ENCODE measurements around the gene CAPN10. TPM values are rescaled to one million over a fixed set of nuclear protein-coding genes. Genes with fewer than 3 reads are reported as not detected.

CAPN10 gene
- total RNA-seq, 1 experiment from 2014 or later = 47.4 TPM

DNA sequence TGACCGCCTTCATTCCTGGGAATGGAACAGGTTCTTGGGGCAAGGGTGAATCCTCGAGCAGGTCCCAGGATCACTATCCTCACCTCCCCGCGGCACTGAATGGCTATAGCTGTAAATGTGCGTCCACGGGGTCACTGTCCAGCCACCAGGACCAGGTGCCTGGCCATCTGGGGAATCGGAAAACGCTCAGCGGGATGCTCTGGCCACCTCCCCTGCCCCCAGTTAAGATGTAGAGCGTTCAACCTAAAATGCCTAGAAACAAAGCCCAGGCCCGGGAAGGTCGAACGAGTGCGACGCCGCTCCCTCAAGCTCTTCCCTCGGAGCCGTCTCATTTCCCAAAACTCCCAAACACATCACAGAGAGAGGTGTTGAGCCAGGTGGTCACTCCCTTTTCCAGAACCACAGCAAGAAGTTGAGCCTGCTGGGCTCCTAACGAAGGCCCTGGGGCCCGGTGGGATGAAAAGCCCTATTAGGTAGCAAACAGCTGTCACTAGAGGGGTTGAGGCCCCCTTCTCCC lies 795 bp upstream of the CAPN10 start:
- H3K9ac ChIP-seq (ENCODE audit: extremely low read depth, insufficient read length, low read length) = peak overlapping the region; percentile 81
- no peak overlapping the region for H3K27ac ChIP-seq (ENCODE audit: insufficient read length, low read depth, low read length)
- H2AK5ac ChIP-seq (ENCODE audit: insufficient read length, low read length) = no peak overlapping the region
- H3K27ac Mint-ChIP-seq = peak overlapping the region; percentile 93 to 97 (median 96); a peak in 6 of 7 replicates
- no peak overlapping the region for H4K8ac ChIP-seq (replicated peaks; ENCODE audit: insufficient read length, low read depth, low read length)
- no peak overlapping the region for H4K91ac ChIP-seq (ENCODE audit: insufficient read length, low read depth, low read length)
- H3K79me1 ChIP-seq (ENCODE audit: insufficient read depth, low read depth, low read length, poor library complexity, severe bottlenecking) = peaks cover 5% of the 10 kb centered on the region
- H3K4me2 ChIP-seq (ENCODE audit: insufficient read depth, insufficient read length, low read length) = peak overlapping the region; percentile 77
- peaks cover 2 to 12% (median 5%) of the 10 kb centered on the region in 3 experiments; a peak in 5 of 7 replicates for H3K36me3 Mint-ChIP-seq (ENCODE audit: insufficient read depth in 1 of 3, low read depth in 3 of 3)
- no peak overlapping the region for H3K23ac ChIP-seq (ENCODE audit: insufficient read length, low read depth, low read length)
- H3K27me3 ChIP-seq (ENCODE audit: insufficient read depth, low read length) = no peaks in the 10 kb centered on the region
- no peak for DNase-seq
- H3K4me3 Mint-ChIP-seq = peak overlapping the region; percentile 95 to 97
- H3K18ac ChIP-seq (ENCODE audit: insufficient read length, low read depth, low read length) = no peak overlapping the region
- H3K9me3 Mint-ChIP-seq = peaks cover 0 to 2% of the 10 kb centered on the region in 2 experiments; a peak in 1 of 5 replicates
- no peak overlapping the region for H3K56ac ChIP-seq (ENCODE audit: insufficient read length, low read depth, low read length)
- H3K27me3 Mint-ChIP-seq (ENCODE audit: low read depth) = no peaks in the 10 kb centered on the region; the same call in 1 of the 2 replicates
- H3K4me1 ChIP-seq (ENCODE audit: insufficient read depth, low read length) = peaks cover 12% of the 10 kb centered on the region
- H3K4me1 Mint-ChIP-seq = peaks cover 27 to 31% of the 10 kb centered on the region in 2 experiments
- no peak overlapping the region for H3K14ac ChIP-seq (ENCODE audit: insufficient read depth, low read length)
- no peaks in the 10 kb centered on the region for H3K9me3 ChIP-seq (ENCODE audit: control insufficient read depth, low read depth, low read length)
- no peak overlapping the region for H3T11ph ChIP-seq (ENCODE audit: low read length)
- no peaks in the 10 kb centered on the region for H4K20me1 ChIP-seq (ENCODE audit: control insufficient read depth, insufficient read depth, insufficient read length)
- TF ChIP-seq, protein P1, sequence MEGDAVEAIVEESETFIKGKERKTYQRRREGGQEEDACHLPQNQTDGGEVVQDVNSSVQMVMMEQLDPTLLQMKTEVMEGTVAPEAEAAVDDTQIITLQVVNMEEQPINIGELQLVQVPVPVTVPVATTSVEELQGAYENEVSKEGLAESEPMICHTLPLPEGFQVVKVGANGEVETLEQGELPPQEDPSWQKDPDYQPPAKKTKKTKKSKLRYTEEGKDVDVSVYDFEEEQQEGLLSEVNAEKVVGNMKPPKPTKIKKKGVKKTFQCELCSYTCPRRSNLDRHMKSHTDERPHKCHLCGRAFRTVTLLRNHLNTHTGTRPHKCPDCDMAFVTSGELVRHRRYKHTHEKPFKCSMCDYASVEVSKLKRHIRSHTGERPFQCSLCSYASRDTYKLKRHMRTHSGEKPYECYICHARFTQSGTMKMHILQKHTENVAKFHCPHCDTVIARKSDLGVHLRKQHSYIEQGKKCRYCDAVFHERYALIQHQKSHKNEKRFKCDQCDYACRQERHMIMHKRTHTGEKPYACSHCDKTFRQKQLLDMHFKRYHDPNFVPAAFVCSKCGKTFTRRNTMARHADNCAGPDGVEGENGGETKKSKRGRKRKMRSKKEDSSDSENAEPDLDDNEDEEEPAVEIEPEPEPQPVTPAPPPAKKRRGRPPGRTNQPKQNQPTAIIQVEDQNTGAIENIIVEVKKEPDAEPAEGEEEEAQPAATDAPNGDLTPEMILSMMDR (conservative IDR thresholded peaks at IDR 0.05) = no peak
- H3K4ac ChIP-seq (ENCODE audit: low read depth, low read length) = no peak overlapping the region
- no peak overlapping the region for H2AFZ ChIP-seq (ENCODE audit: low read length)
- peaks cover 14% of the 10 kb centered on the region for H3K23me2 ChIP-seq (ENCODE audit: insufficient read length, low read depth, low read length, poor library complexity, severe bottlenecking)
- no peak overlapping the region for H2BK120ac ChIP-seq (ENCODE audit: low read depth, low read length, poor library complexity, severe bottlenecking)
- peaks cover 13% of the 10 kb centered on the region for H3K79me2 ChIP-seq (ENCODE audit: insufficient read depth, low read length)
- no peak overlapping the region for H4K5ac ChIP-seq (ENCODE audit: insufficient read length, low read depth, low read length)
- no peak overlapping the region for H2BK12ac ChIP-seq (ENCODE audit: insufficient read length, low read depth, low read length)
- H2BK20ac ChIP-seq (ENCODE audit: low read depth, low read length, poor library complexity, severe bottlenecking) = no peak overlapping the region
- no peak overlapping the region for H2BK15ac ChIP-seq (ENCODE audit: low read depth, low read length)
- WGBS (ENCODE audit: extremely low coverage, insufficient read length, low lambda C conversion rate) = no CpG with 5 or more reads among the region's 20 CpGs
- H2BK5ac ChIP-seq (ENCODE audit: insufficient read length, low read length) = no peak overlapping the region
